MM.1S (cell line): ENCODE data around the gene SFT2D3.

Experiments
- DNase-seq: peaks from one replicate; pipeline ENCODE4 v3.0.0-alpha.2; 2015
- H2AFZ ChIP-seq: fragments of 300-600 bp; sonication (generic); 2 replicates; pipeline ENCODE4 v1.6.0; 2016; ENCODE audit warnings: antibody characterized with exemption, low read length
- H3F3A ChIP-seq: fragments of 300-600 bp; sonication (generic); 2 replicates; pipeline ENCODE4 v1.6.1; 2016; ENCODE audit warnings: mild to moderate bottlenecking, antibody characterized with exemption, low read length, moderate library complexity, mixed read lengths; ENCODE audit not compliant: insufficient read depth
- H3K27ac ChIP-seq: fragments of 300-600 bp; sonication (generic); 2 replicates; pipeline ENCODE4 v1.5.1; 2016; ENCODE audit warnings: mild to moderate bottlenecking, low read length
- H3K27me3 ChIP-seq: fragments of 300-600 bp; sonication (generic); replicated peaks from 2 replicates; pipeline ENCODE4 v1.6.0; 2016; ENCODE audit warnings: low read length; ENCODE audit not compliant: insufficient read depth
- H3K36me3 ChIP-seq: fragments of 300-600 bp; sonication (generic); replicated peaks from 2 replicates; pipeline ENCODE4 v1.6.1; 2016; ENCODE audit warnings: mild to moderate bottlenecking, low read length, mixed read lengths; ENCODE audit not compliant: insufficient read depth
- H3K4me1 ChIP-seq: fragments of 300-600 bp; sonication (generic); 2 replicates; pipeline ENCODE4 v1.6.1; 2016; ENCODE audit warnings: low read length, mixed read lengths
- H3K4me2 ChIP-seq: fragments of 300-600 bp; sonication (generic); 2 replicates; pipeline ENCODE4 v1.6.0; 2016; ENCODE audit warnings: low read depth, low read length
- H3K4me3 ChIP-seq: fragments of 300-600 bp; sonication (generic); 2 replicates; pipeline ENCODE4 v1.5.1; 2016; ENCODE audit warnings: low read length, mixed read lengths
- H3K79me2 ChIP-seq: fragments of 300-600 bp; sonication (generic); 2 replicates; pipeline ENCODE4 v1.6.1; 2016; ENCODE audit warnings: mixed run types, low read length, mixed read lengths
- H3K9ac ChIP-seq: fragments of 300-600 bp; sonication (generic); 2 replicates; pipeline ENCODE4 v1.6.1; 2016; ENCODE audit warnings: low read length, mixed read lengths
- H3K9me2 ChIP-seq: fragments of 300-600 bp; sonication (generic); replicated peaks from 2 replicates; pipeline ENCODE4 v1.6.1; 2016; ENCODE audit warnings: mild to moderate bottlenecking, low read length, mixed read lengths; ENCODE audit not compliant: insufficient read depth
- H3K9me3 ChIP-seq: fragments of 300-600 bp; sonication (generic); replicated peaks from 2 replicates; pipeline ENCODE4 v1.6.1; 2016; ENCODE audit warnings: mild to moderate bottlenecking, low read length, mixed read lengths; ENCODE audit not compliant: insufficient read depth
- H4K20me1 ChIP-seq: fragments of 300-600 bp; sonication (generic); 2 replicates; pipeline ENCODE4 v1.6.1; 2016; ENCODE audit warnings: mild to moderate bottlenecking, low read length, moderate library complexity, mixed read lengths; ENCODE audit not compliant: insufficient read depth
- EZH2 ChIP-seq: fragments of 300-600 bp; sonication (generic); optimal IDR thresholded peaks from 2 replicates; pipeline ENCODE3; 2017; ENCODE audit warnings: low read depth, mild to moderate bottlenecking, antibody characterized with exemption, low read length, mixed read lengths
- EZH2phosphoT487 ChIP-seq: fragments of 300-600 bp; sonication (generic); IDR thresholded peaks from 2 replicates; pipeline ENCODE4 v1.6.1; 2018; ENCODE audit warnings: antibody characterized with exemption, low read length
- TF ChIP-seq, protein P1 (sequence below): fragments of 300-600 bp; sonication (generic); IDR thresholded peaks from 2 replicates; pipeline ENCODE4 v1.5.1; 2016; ENCODE audit warnings: antibody characterized with exemption, low read length, mixed read lengths

SFT2D3 gene

DNA sequence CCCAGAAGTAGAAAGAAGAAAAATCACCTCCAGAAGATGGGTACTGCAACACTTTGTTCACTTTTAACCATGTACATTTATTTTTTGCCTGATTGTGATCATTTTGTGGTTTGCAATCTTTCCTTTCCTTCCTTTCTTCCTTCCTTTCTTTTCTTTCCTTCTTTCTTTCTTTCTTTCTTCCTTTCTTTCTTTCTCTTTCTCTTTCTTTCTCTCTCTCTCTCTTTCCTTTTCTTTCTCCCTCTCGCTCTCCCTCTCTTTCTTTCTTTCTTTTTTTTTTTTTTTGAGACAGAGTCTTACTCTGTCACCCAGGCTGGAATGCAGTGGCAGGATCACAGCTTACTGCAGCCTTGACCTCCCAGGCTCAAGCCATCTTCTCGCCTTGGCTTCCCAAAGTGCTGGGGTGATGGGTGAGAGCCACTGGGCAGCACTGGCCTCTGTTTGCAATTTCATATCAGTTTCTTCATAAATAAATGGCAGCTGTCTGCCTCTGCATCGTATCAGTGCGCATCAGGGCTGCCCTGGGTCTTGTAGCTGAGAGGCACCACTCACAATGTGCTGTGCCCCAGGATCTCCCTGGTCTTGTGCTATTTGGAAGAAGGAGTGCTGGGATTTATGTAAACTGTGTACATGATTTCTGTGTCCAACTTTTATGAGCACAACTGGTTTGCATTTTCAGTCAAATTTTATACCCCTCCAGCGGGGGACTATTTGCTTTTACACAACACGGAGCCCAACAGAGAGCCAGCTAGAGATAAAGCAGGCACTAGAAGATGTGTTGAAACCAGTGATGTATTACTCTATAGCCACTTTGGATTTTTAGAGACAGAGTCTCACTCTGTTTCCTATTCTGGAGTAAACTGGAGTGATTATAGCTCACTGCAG is 19.1 kb upstream of the SFT2D3 start:
- no peaks in the 10 kb centered on the region for H3K79me2 ChIP-seq
- H3K4me1 ChIP-seq = no peaks in the 10 kb centered on the region
- H3K9me2 ChIP-seq = no peaks in the 10 kb centered on the region
- no peaks in the 10 kb centered on the region for H3K9me3 ChIP-seq
- no peaks in the 10 kb centered on the region for H3F3A ChIP-seq
- no peak overlapping the region for H3K27ac ChIP-seq
- TF ChIP-seq EZH2 (no peak), EZH2phosphoT487 (no peak)
- TF ChIP-seq, protein P1, sequence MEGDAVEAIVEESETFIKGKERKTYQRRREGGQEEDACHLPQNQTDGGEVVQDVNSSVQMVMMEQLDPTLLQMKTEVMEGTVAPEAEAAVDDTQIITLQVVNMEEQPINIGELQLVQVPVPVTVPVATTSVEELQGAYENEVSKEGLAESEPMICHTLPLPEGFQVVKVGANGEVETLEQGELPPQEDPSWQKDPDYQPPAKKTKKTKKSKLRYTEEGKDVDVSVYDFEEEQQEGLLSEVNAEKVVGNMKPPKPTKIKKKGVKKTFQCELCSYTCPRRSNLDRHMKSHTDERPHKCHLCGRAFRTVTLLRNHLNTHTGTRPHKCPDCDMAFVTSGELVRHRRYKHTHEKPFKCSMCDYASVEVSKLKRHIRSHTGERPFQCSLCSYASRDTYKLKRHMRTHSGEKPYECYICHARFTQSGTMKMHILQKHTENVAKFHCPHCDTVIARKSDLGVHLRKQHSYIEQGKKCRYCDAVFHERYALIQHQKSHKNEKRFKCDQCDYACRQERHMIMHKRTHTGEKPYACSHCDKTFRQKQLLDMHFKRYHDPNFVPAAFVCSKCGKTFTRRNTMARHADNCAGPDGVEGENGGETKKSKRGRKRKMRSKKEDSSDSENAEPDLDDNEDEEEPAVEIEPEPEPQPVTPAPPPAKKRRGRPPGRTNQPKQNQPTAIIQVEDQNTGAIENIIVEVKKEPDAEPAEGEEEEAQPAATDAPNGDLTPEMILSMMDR = no peak
- H3K9ac ChIP-seq = no peak overlapping the region
- H3K4me3 ChIP-seq = no peak overlapping the region
- no peak overlapping the region for H3K4me2 ChIP-seq
- no peaks in the 10 kb centered on the region for H3K36me3 ChIP-seq
- no peaks in the 10 kb centered on the region for H4K20me1 ChIP-seq
- no peak for DNase-seq
- H3K27me3 ChIP-seq = no peaks in the 10 kb centered on the region; the same call in 1 of the 2 replicates
- H2AFZ ChIP-seq = no peak overlapping the region

DNA sequence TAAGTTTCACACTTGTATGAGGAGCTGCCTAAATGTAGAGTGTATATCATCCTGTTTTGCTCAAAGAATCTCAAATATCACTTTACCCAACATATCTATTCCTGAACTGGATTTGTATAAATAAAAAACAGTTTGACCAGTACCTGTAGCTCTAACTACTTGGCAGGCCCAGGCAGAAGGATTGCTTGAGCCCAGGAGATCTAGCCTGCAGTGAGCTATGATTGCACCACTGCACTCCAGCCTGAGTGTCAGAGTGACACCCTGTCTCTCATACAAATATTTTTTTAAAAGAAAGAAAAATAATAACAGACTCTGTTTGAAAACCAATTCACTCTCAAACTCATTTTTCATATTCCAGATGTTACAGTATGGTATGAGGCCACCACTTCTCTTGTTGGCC is 18.2 kb upstream of the SFT2D3 start:
- Histone ChIP-seq H2AFZ (no peak overlapping the region), H3K4me2 (no peak overlapping the region), H3K9me3 (peaks cover 2% of the 10 kb centered on the region; the same call in 1 of the 2 replicates), H3K4me3 (no peak overlapping the region), H3K79me2 (no peaks in the 10 kb centered on the region), H3K27me3 (no peaks in the 10 kb centered on the region), H3K27ac (no peak overlapping the region), H3K9ac (no peak overlapping the region), H3K9me2 (no peaks in the 10 kb centered on the region), H4K20me1 (no peaks in the 10 kb centered on the region), H3K36me3 (no peaks in the 10 kb centered on the region), H3F3A (no peaks in the 10 kb centered on the region), H3K4me1 (no peaks in the 10 kb centered on the region)
- TF ChIP-seq EZH2phosphoT487 = no peak
- TF ChIP-seq, protein P1 = no peak
- no peak for TF ChIP-seq EZH2
- DNase-seq = no peak

DNA sequence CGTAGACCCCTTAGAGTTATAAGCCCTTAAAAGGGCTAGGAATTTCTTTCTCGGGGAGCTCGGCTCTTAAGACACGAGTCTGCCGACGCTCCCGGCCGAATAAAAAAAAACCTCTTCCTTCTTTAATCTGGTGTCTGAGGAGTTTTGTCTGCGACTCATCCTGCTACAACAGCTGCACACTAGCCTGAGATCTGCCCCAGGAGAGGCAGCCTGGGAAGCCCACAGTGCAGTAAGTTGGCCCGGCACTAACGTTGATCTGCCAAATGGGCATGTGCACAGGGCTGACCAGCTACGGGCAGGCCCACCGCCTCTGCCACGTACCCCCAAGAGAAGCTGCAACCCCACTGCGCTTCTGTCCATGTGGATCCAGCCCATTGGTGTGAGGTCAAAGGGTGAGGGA is 17.5 kb upstream of the SFT2D3 start:
- no peaks in the 10 kb centered on the region for H3K9me2 ChIP-seq
- no peak overlapping the region for H2AFZ ChIP-seq
- H3K36me3 ChIP-seq = no peaks in the 10 kb centered on the region

More for the DNA sequence above, 17.5 kb upstream of the SFT2D3 start:
- H3K4me3 ChIP-seq = no peak overlapping the region
- no peaks in the 10 kb centered on the region for H3F3A ChIP-seq
- TF ChIP-seq EZH2phosphoT487 = no peak
- no peak for TF ChIP-seq EZH2
- TF ChIP-seq, protein P1 = no peak
- H3K27me3 ChIP-seq = no peaks in the 10 kb centered on the region
- H4K20me1 ChIP-seq = no peaks in the 10 kb centered on the region
- no peaks in the 10 kb centered on the region for H3K4me1 ChIP-seq
- no peak overlapping the region for H3K9ac ChIP-seq
- H3K27ac ChIP-seq = no peak overlapping the region
- H3K9me3 ChIP-seq = peaks cover 3% of the 10 kb centered on the region; the same call in 1 of the 2 replicates
- no peak for DNase-seq
- H3K4me2 ChIP-seq = no peak overlapping the region
- no peaks in the 10 kb centered on the region for H3K79me2 ChIP-seq
